C4-2B (cell line): ENCODE data around the gene SLC66A3.

ENCODE experiments used
- CTCF ChIP-seq: fragments of 450-650 bp; conservative IDR thresholded peaks from 2 replicates; pipeline ENCODE4 v1.5.1; 2017; ENCODE audit warnings: mild to moderate bottlenecking
- ZFX ChIP-seq: fragments of 450-650 bp; IDR thresholded peaks from 2 replicates; pipeline ENCODE4 v1.6.1; 2017

- no peak for TF ChIP-seq CTCF
- TF ChIP-seq ZFX: no peak
Observed at GRCh38 chr2:11215407-11215806, 60.1 kb downstream of the SLC66A3 start.
